ENCODE data around the gene CTNND2.

Gene CTNND2

GRCh38 chr5:11305245-11305644 lies 599.0 kb downstream of the CTNND2 start:
- no peak for TF ChIP-seq JUND (IDR thresholded peaks at IDR 0.05; ENCODE audit: low read depth)
- DNase-seq (ENCODE audit: low read depth in 1 of 2, low spot score in 1 of 2), result no peak

DNA sequence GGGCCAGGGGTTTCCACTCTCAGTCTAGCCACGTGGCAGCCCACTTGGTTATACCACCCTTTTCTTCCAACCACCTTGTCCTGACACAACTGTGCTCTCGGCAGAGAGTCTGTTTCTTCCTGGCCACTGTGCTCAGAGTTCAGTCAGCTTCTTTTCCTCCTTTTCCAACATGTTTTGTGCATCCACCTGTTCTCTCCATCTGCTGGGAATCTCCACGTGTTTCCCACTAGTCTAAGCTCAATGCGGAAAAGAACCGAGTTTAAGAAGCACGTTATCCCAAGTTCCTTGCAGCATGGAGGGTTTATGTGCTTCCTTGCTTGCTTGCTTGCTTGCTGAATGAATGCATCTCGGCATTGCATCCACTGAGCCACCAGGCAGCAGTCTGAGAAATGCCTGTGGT lies 599.6 kb downstream of the CTNND2 start:
- TF ChIP-seq JUND (IDR thresholded peaks at IDR 0.05; ENCODE audit: low read depth), result no peak
- in situ Hi-C loops (cut with HindIII; ENCODE audit: low pct_unique_long_range_greater_than_20kb, low sequenced_read_pairs), result no loop called here
- no peak for DNase-seq (ENCODE audit: low read depth in 1 of 2, low spot score in 1 of 2)

More at GRCh38 chr5:11305245-11305644, 599.0 kb downstream of the CTNND2 start:
- in situ Hi-C loops (cut with HindIII; ENCODE audit: low pct_unique_long_range_greater_than_20kb, low sequenced_read_pairs), result no loop called here

DNA sequence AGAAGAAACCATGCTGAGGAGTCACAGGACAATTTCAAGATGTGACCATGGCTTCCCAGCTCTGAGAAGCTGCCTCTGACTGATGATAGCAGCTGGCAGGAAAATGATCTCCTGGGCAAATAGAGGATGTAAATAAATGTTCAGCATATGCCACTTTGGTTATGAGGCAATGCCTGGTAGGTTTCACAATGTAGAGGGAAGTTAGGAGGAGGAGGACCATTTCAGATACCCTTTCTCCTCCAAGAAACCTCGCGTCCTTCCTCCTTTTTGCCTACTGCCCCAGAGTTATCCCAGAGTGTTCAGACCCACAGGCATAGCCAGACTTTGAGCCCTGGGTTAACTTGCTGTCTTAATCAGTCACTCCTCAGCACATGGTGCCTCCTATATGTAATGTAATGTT lies 601.6 kb downstream of the CTNND2 start:
- no peak for TF ChIP-seq JUND (IDR thresholded peaks at IDR 0.05; ENCODE audit: low read depth)
- no peak for DNase-seq (ENCODE audit: low read depth in 1 of 2, low spot score in 1 of 2)
- in situ Hi-C loops (cut with HindIII; ENCODE audit: low pct_unique_long_range_greater_than_20kb, low sequenced_read_pairs), result no loop called here

DNA sequence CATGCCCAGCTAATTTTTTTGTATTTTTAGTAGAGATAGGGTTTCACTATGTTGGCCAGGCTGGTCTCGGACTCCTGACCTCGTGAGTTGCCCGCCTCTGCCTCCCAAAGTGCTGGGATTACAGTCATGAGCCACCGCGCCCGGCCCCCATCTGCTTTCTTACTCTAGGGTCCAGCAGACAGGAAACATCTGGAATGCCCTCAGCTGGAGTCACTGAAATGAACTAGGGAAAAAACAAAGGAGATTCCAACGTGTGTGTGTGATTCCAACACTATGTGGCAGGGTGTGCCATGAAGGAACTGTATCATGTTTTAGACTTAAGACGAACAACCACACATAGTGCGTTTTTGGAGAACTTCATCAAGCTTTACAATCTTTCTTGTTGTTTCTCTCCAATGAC lies 603.1 kb downstream of the CTNND2 start:
- in situ Hi-C loops (cut with HindIII; ENCODE audit: low pct_unique_long_range_greater_than_20kb, low sequenced_read_pairs), result no loop called here
- TF ChIP-seq JUND (IDR thresholded peaks at IDR 0.05; ENCODE audit: low read depth), result no peak
- DNase-seq (ENCODE audit: low read depth in 1 of 2, low spot score in 1 of 2), result no peak

DNA sequence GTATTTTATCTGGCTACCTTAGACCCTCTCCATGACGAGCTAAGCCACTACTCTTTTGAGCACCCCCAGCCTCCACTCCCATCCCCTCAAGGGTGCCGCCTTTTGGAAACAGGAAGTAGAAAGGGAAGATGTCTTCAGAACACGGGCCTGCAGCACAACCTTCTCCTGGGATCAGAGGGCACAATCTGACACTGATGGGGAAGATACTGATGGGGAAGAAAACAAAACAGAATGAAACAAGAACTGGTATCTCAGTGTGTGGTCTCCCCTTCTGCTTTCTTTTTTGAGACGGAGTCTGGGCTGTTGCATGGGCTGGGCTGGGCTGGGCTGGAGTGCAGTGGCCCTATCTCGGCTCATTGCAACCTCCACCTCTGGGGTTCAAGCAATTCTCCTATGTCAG lies 603.5 kb downstream of the CTNND2 start:
- TF ChIP-seq JUND (IDR thresholded peaks at IDR 0.05; ENCODE audit: low read depth), result no peak
- DNase-seq (ENCODE audit: low read depth in 1 of 2, low spot score in 1 of 2), result no peak
- in situ Hi-C loops (cut with HindIII; ENCODE audit: low pct_unique_long_range_greater_than_20kb, low sequenced_read_pairs), result no loop called here

- in situ Hi-C loops (cut with HindIII; ENCODE audit: low pct_unique_long_range_greater_than_20kb, low sequenced_read_pairs), result no loop called here
- DNase-seq (ENCODE audit: low read depth in 1 of 2, low spot score in 1 of 2), result no peak
- no peak for TF ChIP-seq JUND (IDR thresholded peaks at IDR 0.05; ENCODE audit: low read depth)
These were observed 605.4 kb downstream of the CTNND2 start for GRCh38 chr5:11298877-11299276.

DNA sequence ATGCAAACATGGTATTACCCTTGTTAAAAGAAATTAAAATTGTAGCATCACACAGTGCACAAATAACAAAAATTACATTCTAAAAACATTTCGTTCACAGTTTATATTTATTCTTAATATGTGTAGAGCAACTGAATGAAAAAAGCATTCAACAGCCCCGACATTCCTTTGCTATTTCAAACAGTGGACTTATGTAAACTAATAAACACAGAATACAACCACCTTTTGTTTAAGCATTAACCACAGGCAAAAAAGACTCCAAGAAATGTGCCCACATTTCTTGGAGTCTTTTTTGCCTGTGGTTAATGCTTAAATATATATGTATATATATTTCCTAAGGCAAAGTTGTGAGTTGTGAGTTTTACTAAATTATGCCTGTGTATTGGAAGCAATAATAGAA lies 610.7 kb downstream of the CTNND2 start:
- no peak for DNase-seq (ENCODE audit: low read depth in 1 of 2, low spot score in 1 of 2)
- no peak for TF ChIP-seq JUND (IDR thresholded peaks at IDR 0.05; ENCODE audit: low read depth)
- in situ Hi-C loops (cut with HindIII; ENCODE audit: low pct_unique_long_range_greater_than_20kb, low sequenced_read_pairs), result no loop called here

GRCh38 chr5:11292648-11293356 lies 611.4 kb downstream of the CTNND2 start:
- in situ Hi-C loops (cut with HindIII; ENCODE audit: low pct_unique_long_range_greater_than_20kb, low sequenced_read_pairs), result no loop called here
- DNase-seq (ENCODE audit: low read depth in 1 of 2, low spot score in 1 of 2), result no peak
- TF ChIP-seq JUND (IDR thresholded peaks at IDR 0.05; ENCODE audit: low read depth), result no peak

- in situ Hi-C loops (cut with HindIII; ENCODE audit: low pct_unique_long_range_greater_than_20kb, low sequenced_read_pairs), result no loop called here
- TF ChIP-seq JUND (IDR thresholded peaks at IDR 0.05; ENCODE audit: low read depth), result no peak
- DNase-seq (ENCODE audit: low read depth in 1 of 2, low spot score in 1 of 2), result no peak
These were observed 614.5 kb downstream of the CTNND2 start for GRCh38 chr5:11289733-11290132.

- in situ Hi-C loops (cut with HindIII; ENCODE audit: low pct_unique_long_range_greater_than_20kb, low sequenced_read_pairs), result no loop called here
- TF ChIP-seq JUND (IDR thresholded peaks at IDR 0.05; ENCODE audit: low read depth), result no peak
- DNase-seq (ENCODE audit: low read depth in 1 of 2, low spot score in 1 of 2), result no peak
These were observed 615.0 kb downstream of the CTNND2 start for GRCh38 chr5:11289208-11289607.

DNA sequence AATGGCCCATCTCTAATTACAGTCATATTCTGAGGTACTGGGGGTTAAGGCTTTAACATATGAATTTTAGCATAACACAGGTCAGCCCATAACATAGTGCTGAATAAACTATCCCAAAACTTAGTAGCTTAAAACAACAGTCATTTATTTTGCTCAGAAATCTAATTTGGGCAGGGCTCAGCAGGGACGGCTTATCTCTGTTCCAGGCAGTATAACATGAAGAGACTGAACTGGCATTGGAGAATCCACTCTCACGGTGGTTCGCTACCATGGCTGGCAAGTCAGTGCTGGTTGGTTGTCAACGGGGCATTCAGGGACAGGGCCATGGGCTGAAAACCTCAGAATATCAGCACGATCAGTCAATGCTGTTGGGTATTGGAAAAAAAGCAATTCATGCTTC lies 622.4 kb downstream of the CTNND2 start:
- in situ Hi-C loops (cut with HindIII; ENCODE audit: low pct_unique_long_range_greater_than_20kb, low sequenced_read_pairs), result no loop called here
- no peak for DNase-seq (ENCODE audit: low read depth in 1 of 2, low spot score in 1 of 2)
- TF ChIP-seq JUND (IDR thresholded peaks at IDR 0.05; ENCODE audit: low read depth), result no peak

DNA sequence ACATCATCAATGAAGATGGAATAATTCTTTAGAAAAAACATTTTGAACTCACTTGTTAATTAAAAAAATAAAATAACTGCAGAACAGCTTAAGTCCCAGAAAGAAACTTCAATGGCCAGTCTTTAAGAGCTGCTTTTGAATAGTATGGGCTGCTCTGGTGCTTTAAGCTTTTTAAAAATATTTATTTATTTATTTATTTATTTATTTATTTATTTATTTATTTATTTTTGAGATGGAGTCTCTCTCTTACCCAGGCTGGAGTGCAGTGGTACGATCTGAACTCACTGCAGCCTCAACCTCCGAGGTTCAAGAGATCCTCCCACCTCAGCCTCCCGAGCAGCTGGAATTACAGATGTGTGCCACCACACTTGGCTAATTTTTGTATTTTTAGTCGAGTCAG lies 626.9 kb downstream of the CTNND2 start:
- TF ChIP-seq JUND (IDR thresholded peaks at IDR 0.05; ENCODE audit: low read depth), result no peak
- no peak for DNase-seq (ENCODE audit: low read depth in 1 of 2, low spot score in 1 of 2)
- in situ Hi-C loops (cut with HindIII; ENCODE audit: low pct_unique_long_range_greater_than_20kb, low sequenced_read_pairs), result no loop called here

GRCh38 chr5:11273180-11273903 lies 630.9 kb downstream of the CTNND2 start:
- no peak for TF ChIP-seq JUND (IDR thresholded peaks at IDR 0.05; ENCODE audit: low read depth)
- in situ Hi-C loops (cut with HindIII; ENCODE audit: low pct_unique_long_range_greater_than_20kb, low sequenced_read_pairs), result no loop called here
- no peak for DNase-seq (ENCODE audit: low read depth in 1 of 2, low spot score in 1 of 2)
